NB4 (cell line): ENCODE measurements around the gene PTCD3.

ENCODE experiments used
- CTCF ChIP-seq: IDR thresholded peaks from one replicate; pipeline ENCODE4 v1.5.1; 2012; ENCODE audit warnings: low read depth, low read length
- MAX ChIP-seq: IDR thresholded peaks from 2 replicates; pipeline ENCODE4 v1.6.1; 2011; ENCODE audit warnings: low read depth, low read length
- POLR2A ChIP-seq: IDR thresholded peaks from 2 replicates; pipeline ENCODE4 v1.6.1; 2011; ENCODE audit warnings: mild to moderate bottlenecking; ENCODE audit not compliant: insufficient read length; ENCODE audit errors: extremely low read depth

GRCh38 chr2:86136141-86136540 lies 30.1 kb downstream of the PTCD3 start:
- TF ChIP-seq POLR2A: no peak
- no peak for TF ChIP-seq CTCF
- TF ChIP-seq MAX: no peak
